HG02642 (cell line): ENCODE data around the gene ABCA10.
A peak's percentile ranks its signal among the peaks of the same experiment; 100 is the strongest.
"Not testable (repeated sequence)": the region's sequence is repeated elsewhere in the genome, so short reads cannot be mapped to it uniquely, and the experiment has no call there.

ENCODE experiments used
- ATAC-seq: cut with Tn5 transposase; IDR thresholded peaks from one replicate; pipeline ENCODE4 v1.9.1; 2021; ENCODE audit warnings: mild to moderate bottlenecking; ENCODE audit not compliant: unreplicated experiment, poor library complexity

ABCA10 gene

DNA sequence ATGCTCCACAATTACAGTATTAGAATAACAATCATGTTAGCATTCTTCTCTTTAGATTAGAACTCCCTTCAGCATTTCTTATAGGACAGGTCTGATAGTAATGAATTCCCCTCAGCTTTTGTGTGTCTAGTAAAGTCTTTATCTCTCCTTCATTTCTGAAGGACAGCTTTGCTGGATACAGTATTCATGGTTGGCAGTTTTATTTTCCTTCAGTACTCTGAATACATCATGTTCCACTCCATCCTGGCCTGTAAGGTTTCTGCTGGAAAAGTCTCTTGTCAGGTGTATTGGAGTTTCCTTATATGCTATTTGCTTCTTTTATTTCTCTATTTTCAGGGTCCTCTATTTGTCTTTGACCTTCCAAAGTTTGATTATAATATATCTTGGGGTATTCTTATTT, 4.0 kb upstream of the ABCA10 start:
- ATAC-seq = no peak

DNA sequence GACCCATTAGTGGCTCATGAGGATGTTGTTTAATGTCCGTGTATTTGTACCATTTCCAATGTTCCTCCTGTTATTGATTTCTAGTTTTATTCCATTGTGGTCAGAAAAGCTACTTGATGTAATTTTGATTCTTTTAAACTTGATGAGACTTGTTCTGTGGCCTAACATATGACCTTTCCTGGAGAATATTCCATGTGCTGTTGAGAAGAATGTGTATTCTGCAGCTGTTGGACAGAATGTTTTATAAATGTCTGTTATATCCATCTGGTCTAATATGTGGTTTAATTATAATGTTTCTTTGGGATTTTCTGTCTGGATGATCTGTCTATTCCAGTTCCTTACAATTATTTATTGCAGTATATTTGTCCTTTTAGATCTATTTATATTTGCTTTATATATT, 2.9 kb upstream of the ABCA10 start:
- no peak for ATAC-seq

DNA sequence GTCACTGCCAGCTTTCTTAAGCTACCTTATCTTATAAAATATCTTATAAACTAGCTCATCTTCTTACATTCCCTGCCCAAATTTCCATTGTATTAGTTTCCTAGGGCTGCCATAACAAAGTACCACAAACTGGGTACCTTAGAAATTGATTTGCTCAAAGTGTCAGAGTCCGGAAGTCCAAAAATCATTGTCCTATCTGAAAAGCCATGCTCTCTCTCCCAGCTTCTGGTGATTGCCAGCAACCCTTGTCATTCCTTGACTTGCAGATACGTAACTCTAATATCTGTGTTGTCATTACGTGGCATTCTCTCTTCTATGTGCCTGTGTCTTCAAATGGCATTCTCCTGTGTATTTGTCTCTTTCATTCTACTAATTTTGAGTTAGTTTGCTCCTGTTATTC, 2.3 kb upstream of the ABCA10 start:
- ATAC-seq = no peak

DNA sequence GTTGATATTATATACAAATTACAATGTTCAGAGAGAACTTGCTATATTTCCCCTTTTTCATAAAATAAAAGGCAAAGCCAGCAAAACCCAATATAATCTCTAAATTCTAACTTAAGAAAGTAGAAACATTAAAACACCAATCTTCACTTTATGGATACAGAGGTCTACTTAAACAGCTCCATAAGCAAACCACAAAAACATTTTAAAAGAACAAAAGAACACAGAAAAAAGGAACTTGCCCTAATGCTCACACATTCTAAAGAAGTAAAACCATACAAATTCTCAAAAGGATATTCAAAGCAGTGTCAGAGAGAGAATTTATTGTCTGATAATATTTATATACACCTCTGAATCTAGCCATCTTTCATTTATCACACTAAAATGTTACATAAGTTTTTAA, 606 bp downstream of the ABCA10 start:
- ATAC-seq = no peak

DNA sequence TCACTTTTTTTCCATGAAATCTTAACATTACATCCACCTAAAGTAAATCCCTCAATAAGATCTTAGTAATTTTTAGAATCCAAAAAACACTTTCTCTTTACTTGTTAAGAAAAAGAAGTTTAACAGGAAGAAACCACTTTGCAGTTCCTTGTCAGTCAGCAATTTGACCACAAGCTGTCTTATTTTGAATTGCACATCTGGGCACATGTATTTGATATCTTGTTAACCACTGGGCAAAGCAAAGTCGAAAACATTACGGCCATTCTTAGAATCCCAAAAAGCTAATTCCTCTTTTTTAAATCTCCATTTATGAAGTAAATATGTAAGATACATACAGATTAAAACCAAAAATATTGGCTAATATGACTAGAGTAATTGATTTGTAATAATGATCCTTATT, 1.1 kb downstream of the ABCA10 start:
- no peak for ATAC-seq

DNA sequence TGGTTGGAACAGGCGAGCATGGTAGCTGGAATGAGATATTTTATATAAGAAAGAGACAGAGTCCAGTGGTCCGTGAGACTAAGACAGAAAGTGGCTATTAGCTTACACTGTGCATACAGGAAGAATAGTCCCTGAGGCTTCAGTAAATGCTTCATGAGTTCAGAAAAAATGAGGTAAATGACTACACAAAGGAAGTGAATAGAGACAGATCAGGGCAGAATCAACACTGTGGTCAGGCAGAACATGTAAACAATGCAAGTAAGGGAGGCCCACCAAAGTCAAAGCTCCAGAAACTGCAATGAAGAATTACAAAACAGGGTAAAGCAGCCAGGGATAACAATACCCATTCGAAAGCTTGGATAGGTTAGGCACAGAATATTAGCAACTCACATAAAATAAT, 4.8 kb downstream of the ABCA10 start:
- peak; percentile 44 for ATAC-seq

DNA sequence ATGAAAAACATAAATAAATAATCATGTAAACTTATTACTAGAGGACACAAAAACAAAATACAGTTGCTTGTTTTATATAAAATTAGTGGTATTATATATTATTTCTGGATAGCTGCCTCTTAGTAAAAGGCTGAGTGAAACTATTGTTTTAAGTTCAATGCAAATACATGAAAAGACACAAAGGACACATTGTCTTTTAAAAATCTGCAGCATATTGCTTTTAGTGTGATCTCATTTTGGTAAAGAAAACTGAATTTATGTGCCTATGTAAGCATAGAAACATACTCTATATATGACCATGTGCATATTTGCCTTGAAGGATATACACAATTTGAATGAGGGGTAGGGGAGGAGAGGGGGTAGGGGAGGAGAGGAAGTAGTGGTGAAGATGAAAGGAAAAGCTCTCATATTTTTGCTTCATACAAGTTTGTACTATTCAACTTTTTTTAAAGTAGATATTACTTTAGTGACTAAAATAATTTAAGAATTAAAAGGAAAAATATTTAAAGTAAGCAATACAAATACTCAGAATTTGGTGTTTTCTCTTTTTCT, 5.8 kb downstream of the ABCA10 start:
- ATAC-seq = no peak

DNA sequence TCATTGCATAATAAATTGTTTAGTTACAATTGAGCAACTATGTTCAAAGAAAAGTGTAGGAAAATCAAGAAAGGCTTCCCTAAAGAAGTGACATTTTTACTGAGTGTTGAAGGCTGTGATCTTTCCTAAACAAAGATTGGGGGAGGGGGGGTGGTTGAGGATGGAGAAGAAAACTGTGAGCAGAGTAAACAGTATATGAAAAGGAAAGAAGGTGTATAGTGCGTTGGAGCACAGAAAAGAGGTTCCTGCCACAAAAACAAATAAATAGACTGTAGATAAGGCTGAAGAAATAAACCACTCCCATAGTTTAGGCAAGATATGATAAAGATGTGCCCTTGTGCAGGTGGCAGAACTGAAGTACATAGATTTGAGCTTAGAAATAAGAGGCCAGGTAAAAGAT, 8.5 kb downstream of the ABCA10 start:
- ATAC-seq = no peak

DNA sequence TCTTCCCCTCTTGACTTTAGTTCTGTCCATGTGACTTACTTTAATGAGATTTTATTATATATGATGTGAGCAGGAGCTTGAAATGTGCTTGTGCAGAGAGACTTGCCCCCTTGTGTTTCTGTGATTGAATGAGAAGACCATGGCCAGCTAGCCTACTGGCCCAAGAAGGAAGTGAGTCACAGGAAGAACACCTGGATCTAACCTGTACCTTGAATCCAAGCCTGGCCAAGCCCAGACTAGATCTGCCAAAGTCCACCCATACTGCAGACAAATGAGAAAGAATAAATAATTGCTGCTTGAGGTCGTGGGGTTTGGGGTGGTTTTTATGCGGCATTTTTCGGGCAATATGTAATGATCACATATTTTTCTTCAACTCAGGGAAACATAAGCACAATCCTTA, 9.6 kb downstream of the ABCA10 start:
- no peak for ATAC-seq

DNA sequence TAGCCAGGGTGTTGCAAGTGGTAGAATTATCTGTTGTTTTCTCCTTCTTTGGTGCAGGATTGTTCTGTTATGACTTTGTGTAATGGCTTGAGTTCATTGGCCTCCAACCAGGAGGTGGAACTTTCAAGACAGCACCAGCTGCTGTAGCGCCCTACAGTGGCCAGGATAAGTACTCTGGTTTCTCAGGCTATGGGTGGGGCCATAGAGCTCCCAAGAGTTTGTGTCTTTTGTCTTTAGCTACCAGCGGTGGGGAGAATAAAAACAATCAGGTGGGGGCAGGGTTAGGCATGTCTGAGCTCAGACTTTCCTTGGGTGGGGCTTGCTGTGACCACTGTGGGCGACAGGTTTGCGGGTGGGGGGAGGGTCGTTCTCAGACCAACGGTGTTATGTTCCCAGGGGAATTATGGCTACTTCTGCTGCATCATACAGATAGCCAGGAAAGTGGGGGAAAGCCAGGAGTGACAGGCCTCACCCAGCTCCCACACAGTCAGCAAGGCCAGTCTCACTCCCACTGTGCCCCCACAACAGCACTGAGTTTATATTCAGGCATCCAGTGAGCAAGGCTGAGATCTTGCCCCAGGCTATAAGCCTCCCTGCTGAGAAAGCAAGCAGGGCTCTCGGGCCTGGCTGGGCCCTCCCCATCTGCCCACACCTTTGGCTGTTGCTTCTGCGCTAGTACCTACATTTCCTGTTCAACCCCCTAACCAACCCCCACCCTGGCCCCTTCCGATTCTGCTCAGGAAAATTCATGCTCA, 15.4 kb downstream of the ABCA10 start:
- no peak for ATAC-seq

DNA sequence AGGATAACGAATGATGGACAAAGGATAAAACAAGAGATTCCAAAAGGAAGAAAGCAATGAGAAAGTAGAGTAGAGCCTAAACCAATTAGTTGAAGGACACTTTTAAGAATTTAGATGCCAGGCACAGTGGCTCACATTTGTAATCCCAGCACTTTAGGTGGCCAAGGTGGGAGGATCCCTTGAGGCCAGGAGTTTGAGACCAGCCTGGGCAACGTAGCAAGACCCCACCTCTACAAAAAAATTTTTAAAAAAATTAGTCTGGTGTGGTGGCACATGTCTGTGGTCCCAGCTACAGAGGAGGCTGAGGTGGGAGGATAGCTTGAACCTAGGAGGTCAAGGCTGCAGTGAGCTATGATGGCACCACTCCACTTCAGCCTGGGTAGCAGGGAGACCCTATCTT, 20.0 kb downstream of the ABCA10 start:
- ATAC-seq = no peak

DNA sequence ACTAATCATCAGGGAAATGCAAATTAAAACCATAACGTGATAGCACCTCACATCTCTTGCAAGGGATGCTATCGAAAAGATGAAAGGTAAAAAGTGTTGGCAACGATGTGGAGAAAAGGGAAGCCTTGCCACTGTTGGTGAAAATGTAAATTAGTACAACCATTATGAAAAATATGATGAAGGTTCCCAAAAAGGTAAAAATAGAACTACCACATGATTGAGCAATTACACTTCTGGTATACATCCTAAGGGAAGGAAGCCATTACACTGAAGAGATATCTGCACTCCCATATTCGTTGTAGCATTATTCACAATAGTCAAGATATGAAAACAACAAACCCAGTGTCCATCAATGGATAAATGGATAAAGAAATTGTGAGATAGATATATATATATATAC, 21.5 kb downstream of the ABCA10 start:
- no peak for ATAC-seq

DNA sequence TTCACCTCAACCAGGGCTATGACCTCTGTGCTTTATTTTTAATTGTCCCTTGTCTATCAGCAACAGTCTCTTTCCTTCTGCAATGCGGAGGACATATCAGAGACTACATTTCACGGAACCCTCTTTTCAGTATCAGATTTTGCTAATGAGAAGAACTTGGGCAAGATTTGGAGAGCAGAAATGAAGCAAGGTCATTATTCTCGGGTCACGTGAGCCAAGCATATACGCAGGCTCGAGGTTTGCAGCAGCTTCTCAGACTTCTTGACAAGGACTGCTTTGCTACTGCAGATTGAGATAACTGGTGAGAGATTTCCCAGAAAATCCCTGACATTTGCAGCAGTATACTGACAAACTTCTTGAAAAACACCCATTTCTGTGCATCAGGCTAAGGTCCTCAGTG, 30.4 kb downstream of the ABCA10 start:
- no peak for ATAC-seq

DNA sequence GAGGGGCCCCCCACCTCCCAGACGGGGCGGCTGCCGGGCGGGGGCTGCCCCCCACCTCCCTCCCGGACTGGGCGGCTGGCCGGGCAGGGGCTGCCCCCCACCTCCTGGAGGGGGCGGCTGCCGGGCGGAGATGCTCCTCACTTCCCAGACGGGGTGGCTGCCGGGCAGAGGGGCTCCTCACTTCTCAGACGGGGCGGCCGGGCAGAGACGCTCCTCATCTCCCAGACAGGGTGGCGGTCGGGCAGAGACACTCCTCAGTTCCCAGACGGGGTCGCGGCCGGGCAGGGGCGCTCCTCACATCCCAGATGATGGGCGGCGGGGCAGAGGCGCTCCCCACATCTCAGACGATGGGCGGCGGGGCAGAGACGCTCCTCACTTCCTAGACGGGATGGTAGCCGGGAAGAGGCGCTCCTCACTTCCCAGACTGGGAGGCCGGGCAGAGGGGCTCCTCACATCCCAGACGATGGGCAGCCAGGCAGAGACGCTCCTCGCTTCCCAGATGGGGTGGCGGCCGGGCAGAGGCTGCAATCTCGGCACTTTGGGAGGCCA, 32.4 kb downstream of the ABCA10 start:
- ATAC-seq = not testable (repeated sequence)

DNA sequence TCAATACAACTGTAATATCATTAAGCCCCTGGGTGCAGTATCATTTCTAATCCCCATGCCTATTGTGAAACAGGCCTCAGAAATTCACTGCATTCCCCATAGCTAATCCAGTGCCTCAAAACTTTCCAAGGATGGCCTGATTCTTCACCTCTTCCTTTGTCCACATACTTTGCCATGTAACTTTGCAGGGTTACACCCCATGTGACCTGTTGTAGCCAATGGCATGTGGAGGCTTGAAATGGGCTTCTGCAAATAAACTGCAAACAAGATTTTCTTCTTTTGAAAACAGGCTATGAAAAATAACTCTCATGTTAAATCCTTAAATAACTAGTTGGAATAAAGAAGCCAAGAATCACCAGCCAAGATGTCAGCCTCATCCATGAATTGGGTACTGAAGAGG, 35.9 kb downstream of the ABCA10 start:
- no peak for ATAC-seq

DNA sequence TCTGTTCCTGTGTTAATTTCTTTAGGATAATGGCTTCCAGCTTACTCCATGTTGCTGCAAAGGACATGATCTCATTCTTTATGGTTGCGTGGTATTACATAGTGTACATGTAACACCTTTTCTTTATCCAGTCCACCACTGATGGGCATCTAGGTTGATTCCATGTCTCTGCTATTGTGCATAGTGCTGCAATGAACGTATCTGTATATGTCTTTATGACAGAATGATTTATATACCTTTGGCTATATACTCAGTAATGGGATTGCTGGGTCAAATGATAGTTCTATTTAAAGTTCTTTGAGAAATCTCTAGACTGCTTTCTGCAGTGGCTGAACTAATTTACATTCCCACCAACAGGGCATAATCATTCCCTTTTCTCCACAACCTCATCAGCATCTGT, 39.8 kb downstream of the ABCA10 start:
- no peak for ATAC-seq

DNA sequence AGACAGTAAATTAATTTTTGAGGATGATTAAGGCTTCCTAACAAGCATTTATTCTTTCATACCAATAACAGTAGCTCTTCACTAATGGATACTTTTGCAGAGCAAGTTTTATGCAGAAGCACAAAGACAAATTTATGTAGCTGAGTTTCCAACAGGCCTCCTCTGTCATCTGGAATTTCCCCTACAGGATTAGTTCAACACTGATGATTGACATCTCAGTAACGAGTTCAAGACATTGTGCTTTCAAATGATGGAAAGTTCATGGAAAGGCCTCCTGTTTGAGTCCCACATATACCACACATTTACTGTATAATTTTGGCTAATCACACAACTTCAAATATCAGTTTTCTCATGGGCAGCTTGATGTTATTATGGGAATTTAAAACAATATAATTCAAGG, 40.6 kb downstream of the ABCA10 start:
- ATAC-seq = no peak

DNA sequence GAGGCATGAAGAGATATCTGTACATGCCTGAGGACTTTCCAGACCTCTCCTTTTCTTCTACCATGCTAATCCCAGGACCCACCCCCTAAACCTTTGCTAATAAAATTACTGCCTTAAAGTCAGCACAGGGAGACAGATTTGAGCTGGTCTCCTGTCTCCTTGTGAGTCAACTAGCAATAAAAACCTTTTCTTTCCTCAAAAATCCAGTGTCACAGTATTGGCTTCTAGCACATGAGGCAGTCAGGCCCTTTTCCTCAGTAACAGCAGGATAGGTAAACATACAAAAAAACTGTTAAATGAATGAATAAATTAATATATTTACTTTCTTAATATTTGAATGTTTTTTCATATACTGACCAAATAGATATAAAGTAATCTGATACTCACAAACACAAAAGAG, 41.3 kb downstream of the ABCA10 start:
- ATAC-seq = no peak

DNA sequence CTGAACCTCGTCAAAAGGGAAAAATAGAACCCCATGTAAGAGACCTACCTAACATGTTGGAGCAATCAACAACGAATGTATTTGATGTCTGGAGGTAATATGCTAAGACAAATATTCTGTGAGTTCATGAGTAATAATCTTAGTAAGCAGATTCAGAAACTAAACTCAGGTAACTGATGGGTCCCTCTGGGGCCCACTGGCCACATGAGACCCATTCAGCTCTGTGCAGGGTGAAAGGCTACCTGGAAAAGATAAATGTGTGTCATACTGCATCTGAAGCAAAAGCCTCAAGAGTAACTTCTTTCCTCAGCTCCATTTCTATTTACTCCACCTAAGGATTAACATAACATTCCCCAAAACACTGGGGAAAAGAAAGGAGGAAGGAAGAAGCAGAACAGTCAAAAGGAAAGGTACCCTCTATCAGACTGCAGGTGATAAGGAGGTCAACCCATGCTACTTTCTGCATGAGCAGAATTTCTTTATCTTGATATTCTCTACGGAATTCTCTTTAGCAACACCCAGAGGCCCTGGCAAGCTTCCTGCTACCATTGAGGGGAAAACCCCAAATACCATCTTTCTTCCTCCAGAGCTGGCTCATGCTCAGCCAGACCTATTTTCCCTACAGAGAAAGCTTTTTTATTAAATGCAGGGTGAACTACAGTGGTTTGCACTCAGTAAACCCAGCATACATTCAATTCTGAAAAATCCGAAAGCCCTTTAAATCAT, 49.2 kb downstream of the ABCA10 start:
- ATAC-seq = no peak

DNA sequence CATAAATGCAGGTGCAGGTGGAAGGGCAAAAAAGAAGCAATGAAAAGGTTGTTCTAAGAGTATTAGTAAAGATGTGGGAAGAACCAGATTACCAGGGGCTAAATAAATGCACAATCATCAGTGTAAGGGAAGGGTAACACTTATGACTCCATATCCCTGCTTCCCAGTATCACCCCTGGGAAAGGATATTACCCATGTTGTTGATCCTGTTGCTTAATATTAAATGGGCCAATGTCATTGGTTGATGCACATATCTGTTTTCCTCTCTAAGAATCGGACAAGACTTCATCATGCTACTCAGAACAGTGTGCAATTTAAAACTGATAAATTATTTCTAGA, 52.2 kb downstream of the ABCA10 start:
- ATAC-seq = no peak

DNA sequence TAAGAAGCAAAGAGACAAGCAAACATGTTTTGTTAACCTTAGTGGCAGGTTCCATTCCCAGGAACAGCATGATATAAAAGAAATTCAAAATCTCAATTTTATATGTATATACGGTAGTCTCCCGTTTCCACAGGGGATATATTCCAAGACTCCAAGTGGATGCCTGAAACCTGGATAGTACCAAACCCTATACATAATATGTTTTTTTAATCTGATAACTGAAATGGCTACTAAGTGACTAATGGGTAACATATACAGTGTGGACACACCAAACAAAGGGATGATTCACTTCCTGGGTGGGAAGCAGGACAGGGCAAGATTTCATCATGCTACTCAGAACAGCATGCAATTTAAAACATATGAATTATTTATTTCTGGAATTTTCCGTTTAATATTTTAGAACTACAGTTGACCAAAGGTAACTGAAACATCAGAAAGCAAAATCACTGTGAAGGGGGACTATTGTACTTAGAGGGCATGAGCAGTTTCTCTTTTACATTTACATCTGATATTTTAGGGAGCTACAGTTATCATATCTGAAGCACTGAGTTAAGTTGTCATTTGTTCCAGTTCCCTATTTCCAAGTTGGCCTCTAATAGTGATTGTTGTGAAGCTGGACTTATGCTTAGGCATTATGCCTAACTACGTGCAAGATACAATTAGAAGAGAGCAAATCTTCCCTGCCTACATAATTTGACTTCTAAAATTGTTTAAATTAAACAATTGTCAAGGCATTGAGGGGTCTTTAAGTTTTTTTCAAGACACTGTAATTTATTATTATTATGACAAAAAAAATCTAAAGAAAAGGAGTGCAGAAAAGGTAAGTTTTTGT, 52.8 kb downstream of the ABCA10 start:
- no peak for ATAC-seq
